ENCODE data around the gene NOL4L. TPM values are rescaled to one million over a fixed set of nuclear protein-coding genes. Genes with fewer than 3 reads are reported as not detected.

Gene NOL4L
- total RNA-seq, 4 donors from 2014 or later: 5.9 to 20.5 (median 6.9) TPM

DNA sequence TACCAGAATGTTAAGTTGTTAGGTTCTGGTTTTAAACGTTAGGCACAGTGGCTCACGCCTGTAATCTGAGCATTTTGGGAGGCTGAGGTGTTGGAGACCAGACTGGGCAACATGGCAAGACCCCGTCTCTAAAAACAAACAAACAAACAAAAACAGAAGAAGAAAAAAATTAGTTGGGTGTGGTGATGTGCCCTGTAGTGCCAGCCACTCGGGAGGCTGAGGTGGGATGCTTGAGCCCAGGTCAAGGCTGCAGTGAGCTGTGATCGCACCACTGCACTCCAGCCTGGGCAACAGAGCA is 19.4 kb downstream of the NOL4L start:
- TF ChIP-seq, protein P1, sequence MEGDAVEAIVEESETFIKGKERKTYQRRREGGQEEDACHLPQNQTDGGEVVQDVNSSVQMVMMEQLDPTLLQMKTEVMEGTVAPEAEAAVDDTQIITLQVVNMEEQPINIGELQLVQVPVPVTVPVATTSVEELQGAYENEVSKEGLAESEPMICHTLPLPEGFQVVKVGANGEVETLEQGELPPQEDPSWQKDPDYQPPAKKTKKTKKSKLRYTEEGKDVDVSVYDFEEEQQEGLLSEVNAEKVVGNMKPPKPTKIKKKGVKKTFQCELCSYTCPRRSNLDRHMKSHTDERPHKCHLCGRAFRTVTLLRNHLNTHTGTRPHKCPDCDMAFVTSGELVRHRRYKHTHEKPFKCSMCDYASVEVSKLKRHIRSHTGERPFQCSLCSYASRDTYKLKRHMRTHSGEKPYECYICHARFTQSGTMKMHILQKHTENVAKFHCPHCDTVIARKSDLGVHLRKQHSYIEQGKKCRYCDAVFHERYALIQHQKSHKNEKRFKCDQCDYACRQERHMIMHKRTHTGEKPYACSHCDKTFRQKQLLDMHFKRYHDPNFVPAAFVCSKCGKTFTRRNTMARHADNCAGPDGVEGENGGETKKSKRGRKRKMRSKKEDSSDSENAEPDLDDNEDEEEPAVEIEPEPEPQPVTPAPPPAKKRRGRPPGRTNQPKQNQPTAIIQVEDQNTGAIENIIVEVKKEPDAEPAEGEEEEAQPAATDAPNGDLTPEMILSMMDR (IDR thresholded peaks at IDR 0.05; ENCODE audit: low read depth): no peak

DNA sequence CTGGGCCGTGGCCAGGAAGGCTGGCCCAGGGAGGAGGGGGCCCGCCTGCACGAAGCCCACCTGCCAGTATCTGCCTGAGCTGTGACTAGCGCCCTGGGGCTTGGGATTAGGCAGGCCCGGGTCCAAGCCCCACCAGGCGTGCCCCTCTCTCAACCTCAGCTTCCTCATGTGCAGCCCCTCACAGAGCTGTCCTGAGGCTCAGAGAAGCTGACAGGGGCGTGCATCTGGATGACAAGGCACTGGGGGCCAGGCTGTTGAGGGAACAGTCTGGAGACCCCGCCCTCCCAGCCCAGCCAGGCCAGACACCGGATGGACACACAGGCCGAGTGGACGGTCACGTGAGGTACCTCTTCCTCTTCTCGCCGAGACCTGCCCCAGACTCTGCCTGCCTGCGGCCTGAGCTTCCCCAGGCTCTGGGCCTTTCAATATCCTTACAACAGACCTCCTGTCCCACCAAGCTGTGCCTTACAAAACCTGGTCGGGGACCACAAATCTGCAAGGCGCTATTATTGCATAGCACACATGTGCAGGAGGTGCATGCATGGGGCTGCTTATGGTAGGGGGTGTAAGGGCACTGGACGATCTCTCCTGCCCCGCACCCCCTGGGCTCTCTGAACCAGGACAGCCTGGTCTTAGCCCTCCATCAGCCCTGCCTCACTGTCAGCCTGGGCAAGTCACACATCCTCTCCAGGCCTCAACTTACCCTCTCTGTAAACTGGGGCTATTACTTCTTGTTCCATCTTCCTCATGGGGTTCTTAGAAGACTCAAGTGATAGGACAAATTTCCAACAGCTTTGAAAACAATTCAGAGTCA is 20.0 kb downstream of the NOL4L start:
- TF ChIP-seq, protein P1 (IDR thresholded peaks at IDR 0.05; ENCODE audit: low read depth): no peak

DNA sequence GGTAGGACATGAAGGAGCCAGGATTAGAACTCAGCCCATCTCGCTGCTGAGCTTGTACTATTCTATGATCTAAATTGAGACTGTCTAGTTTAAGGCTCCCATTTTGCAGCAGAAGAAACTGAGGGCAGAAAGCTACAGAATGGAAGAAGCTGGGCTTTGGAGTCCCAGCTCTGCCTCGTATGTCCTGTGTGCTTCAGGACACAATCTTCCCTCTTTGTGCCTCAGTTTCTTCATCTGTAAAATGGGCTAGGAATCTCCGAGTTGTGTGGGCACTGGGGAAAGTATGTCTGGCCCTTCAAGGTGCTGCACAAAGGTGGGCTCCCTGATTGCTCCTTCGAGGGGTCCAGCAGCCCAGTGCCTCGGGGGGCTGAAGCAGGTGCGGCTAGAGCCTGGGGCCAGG is 20.7 kb downstream of the NOL4L start:
- TF ChIP-seq, protein P1 (IDR thresholded peaks at IDR 0.05; ENCODE audit: low read depth): no peak

DNA sequence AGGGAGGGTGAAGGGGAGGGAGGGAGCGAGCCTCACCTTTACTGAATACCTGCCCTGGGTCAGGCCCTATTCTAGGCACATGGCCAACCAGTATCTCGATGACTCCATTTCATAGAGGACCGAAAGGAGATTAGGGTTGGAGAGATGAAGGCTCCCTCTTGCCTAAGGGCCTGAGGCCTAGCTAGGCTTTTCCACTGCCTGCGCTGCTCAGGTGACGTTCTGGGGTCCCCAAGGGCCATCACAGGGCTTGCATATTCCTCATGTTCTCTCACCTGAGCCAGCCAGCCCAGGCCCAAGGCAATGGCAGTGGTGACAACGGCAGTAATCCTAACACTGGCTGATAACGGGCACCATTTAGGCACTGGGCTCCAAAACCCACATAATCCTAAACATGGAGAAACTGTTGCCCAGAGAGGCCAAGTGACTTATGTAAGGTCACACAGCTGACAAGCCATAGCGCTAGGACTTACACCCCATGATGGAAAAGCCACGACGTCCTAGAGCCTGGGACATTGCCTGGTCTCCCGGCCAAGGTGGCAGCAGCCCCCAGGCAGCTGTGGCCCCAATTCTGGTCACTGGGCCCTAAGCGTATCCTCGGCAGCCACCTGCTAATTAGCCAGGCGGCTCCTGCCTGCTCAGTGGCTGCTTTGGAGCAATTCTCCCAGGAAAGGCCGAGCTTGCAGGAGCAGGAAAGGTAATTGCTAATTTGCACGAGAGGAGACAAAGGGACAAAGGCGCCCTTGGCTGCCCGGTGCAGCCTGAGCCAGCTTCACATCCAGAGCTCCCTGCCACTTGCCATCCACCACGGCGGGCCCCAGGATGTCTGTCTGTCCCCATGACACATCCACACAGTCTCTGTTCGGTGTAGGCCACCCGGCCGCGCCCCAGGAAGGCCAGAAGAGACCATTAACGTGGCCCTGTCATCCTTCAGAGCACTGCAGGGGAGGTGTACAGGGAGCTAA is 21.5 kb downstream of the NOL4L start:
- TF ChIP-seq, protein P1 (IDR thresholded peaks at IDR 0.05; ENCODE audit: low read depth): no peak

DNA sequence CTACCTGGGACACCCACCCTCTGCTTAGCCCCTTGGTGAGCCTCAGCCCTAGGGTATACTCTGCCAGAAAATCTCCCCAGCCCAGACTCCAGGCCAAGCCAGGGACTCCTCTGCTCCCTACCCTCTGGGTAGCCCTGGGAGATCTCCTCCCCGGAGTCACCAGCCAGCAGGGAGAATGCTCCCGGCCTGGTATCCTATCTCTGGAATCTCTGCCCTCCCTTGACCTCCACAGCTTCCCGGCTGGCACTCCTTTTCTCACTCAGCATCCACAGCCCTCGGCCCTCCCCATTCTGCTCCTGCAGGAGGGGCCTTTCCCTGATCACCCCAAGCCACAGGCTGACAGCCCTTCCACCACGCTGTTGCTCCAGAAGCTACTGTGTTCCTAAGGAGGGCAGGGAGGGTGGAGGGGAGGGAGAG is 22.6 kb downstream of the NOL4L start:
- TF ChIP-seq, protein P1 (IDR thresholded peaks at IDR 0.05; ENCODE audit: low read depth): no peak

DNA sequence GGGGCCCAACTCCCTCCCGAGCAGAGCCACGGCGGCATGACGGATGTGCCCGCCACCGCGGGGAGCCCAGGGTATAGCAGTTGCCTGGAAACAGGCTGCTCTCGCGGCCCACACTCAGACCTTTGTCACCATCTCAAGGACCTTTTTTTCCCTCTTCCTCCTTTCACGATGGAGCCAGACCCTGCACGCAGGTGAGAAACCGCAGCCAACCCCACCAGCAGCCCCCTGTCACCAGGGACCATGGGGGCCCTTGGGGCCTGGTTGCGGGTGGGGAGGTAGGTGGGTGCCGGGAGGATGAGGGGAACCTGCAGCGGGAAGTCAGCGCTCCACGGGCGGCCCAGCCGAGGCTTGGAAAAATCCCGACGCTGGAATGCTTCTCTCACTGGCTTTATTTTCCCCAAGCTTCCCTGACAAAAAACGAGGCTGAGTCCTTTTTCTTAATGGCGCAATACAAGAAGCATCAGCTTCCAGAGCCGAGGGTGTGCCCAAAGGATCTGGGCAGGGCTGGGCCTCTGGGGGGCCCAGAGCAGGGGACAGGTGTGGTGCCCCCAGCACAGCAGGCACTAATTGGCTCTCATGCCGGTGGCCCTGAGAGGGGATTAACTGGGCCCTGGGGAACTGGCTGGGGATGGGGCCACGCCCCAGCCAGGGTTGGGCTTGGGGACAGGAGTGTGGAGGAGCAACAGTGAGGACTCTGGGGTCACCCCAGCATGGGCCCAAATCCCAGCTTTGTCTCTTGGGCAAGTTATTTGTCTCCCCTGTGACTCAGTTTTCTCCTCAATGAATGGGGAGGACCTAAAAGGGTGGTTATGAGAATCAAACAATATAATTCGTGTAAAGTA is 23.9 kb downstream of the NOL4L start:
- TF ChIP-seq, protein P1 (IDR thresholded peaks at IDR 0.05; ENCODE audit: low read depth): no peak
